Osteoblast (primary cell): ENCODE results near the gene GTF2A1. TPM values are rescaled to one million over a fixed set of nuclear protein-coding genes. Genes with fewer than 3 reads are reported as not detected.
A peak's percentile ranks its signal among the peaks of the same experiment; 100 is the strongest.

Experiments
- DNase-seq: peaks from one replicate; pipeline ENCODE4 v3.0.0; 2011; ENCODE audit warnings: low spot score, mixed read lengths; ENCODE audit not compliant: insufficient read length; ENCODE audit errors: missing footprints
- H2AFZ ChIP-seq: 2 replicates; pipeline ENCODE4 v1.6.0; 2011; ENCODE audit warnings: mild to moderate bottlenecking, low read length
- H3K27ac ChIP-seq: 2 replicates; pipeline ENCODE4 v1.5.1; 2011; ENCODE audit warnings: mild to moderate bottlenecking, low read depth, low read length, moderate library complexity
- H3K27me3 ChIP-seq: 2 replicates; pipeline ENCODE4 v1.6.0; 2012; ENCODE audit warnings: mild to moderate bottlenecking, control low read depth, inconsistent platforms, low read length, moderate library complexity; ENCODE audit not compliant: insufficient read depth
- H3K36me3 ChIP-seq: 2 replicates; pipeline ENCODE4 v1.5.1; 2011; ENCODE audit warnings: mild to moderate bottlenecking, low read length, control low read depth, moderate library complexity; ENCODE audit not compliant: insufficient read depth
- H3K4me1 ChIP-seq: 2 replicates; pipeline ENCODE4 v1.5.1; 2011; ENCODE audit warnings: mild to moderate bottlenecking, low read length, control low read depth, moderate library complexity; ENCODE audit not compliant: insufficient read depth
- H3K4me2 ChIP-seq: 2 replicates; pipeline ENCODE4 v1.6.0; 2011; ENCODE audit warnings: mild to moderate bottlenecking, low read length; ENCODE audit not compliant: insufficient read depth
- H3K4me3 ChIP-seq: fragments of 200-600 bp; sonication (generic); 3 replicates; pipeline ENCODE4 v1.5.1; 2012; ENCODE audit warnings: mild to moderate bottlenecking, low read length, inconsistent platforms; ENCODE audit not compliant: insufficient read depth
- H3K79me2 ChIP-seq: 2 replicates; pipeline ENCODE4 v1.6.0; 2012; ENCODE audit warnings: mild to moderate bottlenecking, low read length, control low read depth, inconsistent platforms; ENCODE audit not compliant: insufficient read depth
- H3K9me3 ChIP-seq: 2 replicates; pipeline ENCODE4 v1.5.1; 2011; ENCODE audit warnings: low read depth, low read length, control low read depth
- H4K20me1 ChIP-seq: 2 replicates; pipeline ENCODE4 v1.6.0; 2012; ENCODE audit warnings: mild to moderate bottlenecking, low read length, control low read depth; ENCODE audit not compliant: insufficient read depth
- CTCF ChIP-seq: IDR thresholded peaks from 2 replicates; pipeline ENCODE4 v1.5.1; 2011; ENCODE audit warnings: mild to moderate bottlenecking, low read depth, low read length, moderate library complexity; ENCODE audit errors: extremely low read depth
- total RNA-seq: library from RNA; depleted of rRNA; stranded (reverse); fragments of >200 nt; gene quantifications from 2 replicates; pipeline ENCODE4 v1.2.3, GENCODE V29; 2012

The GTF2A1 gene
- total RNA-seq, 1 donor, result 35.8 TPM

- no peak for TF ChIP-seq CTCF
These were observed 14.6 kb downstream of the GTF2A1 start for GRCh38 chr14:81206115-81206514.

GRCh38 chr14:81205639-81206038 is 15.1 kb downstream of the GTF2A1 start:
- Histone ChIP-seq H2AFZ (no peak overlapping the region), H3K4me3 (no peak overlapping the region), H3K36me3 (peaks cover 41% of the 10 kb centered on the region), H3K4me2 (no peak overlapping the region), H4K20me1 (peaks cover 6% of the 10 kb centered on the region), H3K27ac (no peak overlapping the region), H3K27me3 (no peaks in the 10 kb centered on the region), H3K4me1 (no peaks in the 10 kb centered on the region), H3K9me3 (no peaks in the 10 kb centered on the region), H3K79me2 (peaks cover 53% of the 10 kb centered on the region)
- TF ChIP-seq CTCF, result no peak
- no peak for DNase-seq

More at GRCh38 chr14:81206115-81206514, 14.6 kb downstream of the GTF2A1 start:
- DNase-seq, result no peak
- H4K20me1 ChIP-seq, result peaks cover 6% of the 10 kb centered on the region
- H3K9me3 ChIP-seq, result no peaks in the 10 kb centered on the region
- no peak overlapping the region for H3K27ac ChIP-seq
- H3K4me3 ChIP-seq, result no peak overlapping the region
- H3K27me3 ChIP-seq, result no peaks in the 10 kb centered on the region
- no peaks in the 10 kb centered on the region for H3K4me1 ChIP-seq
- peaks cover 40% of the 10 kb centered on the region for H3K36me3 ChIP-seq
- peaks cover 57% of the 10 kb centered on the region for H3K79me2 ChIP-seq
- H2AFZ ChIP-seq, result no peak overlapping the region
- no peak overlapping the region for H3K4me2 ChIP-seq

GRCh38 chr14:81200054-81200453 is 20.7 kb downstream of the GTF2A1 start:
- Histone ChIP-seq H3K4me2 (no peak overlapping the region), H3K4me3 (no peak overlapping the region), H3K27ac (no peak overlapping the region), H3K4me1 (no peaks in the 10 kb centered on the region), H3K27me3 (no peaks in the 10 kb centered on the region), H4K20me1 (peaks cover under 1% of the 10 kb centered on the region), H3K36me3 (peaks cover 48% of the 10 kb centered on the region), H3K9me3 (no peaks in the 10 kb centered on the region), H2AFZ (no peak overlapping the region), H3K79me2 (peaks cover 8% of the 10 kb centered on the region)
- DNase-seq, result peak; percentile 48
- TF ChIP-seq CTCF, result no peak

GRCh38 chr14:81199084-81199483 is 21.7 kb downstream of the GTF2A1 start:
- Histone ChIP-seq H3K4me1 (no peaks in the 10 kb centered on the region), H3K9me3 (no peaks in the 10 kb centered on the region), H2AFZ (no peak overlapping the region), H3K4me2 (no peak overlapping the region), H4K20me1 (no peaks in the 10 kb centered on the region), H3K27me3 (no peaks in the 10 kb centered on the region), H3K79me2 (peaks cover 3% of the 10 kb centered on the region), H3K4me3 (no peak overlapping the region), H3K27ac (no peak overlapping the region), H3K36me3 (peaks cover 47% of the 10 kb centered on the region)
- no peak for DNase-seq
- TF ChIP-seq CTCF, result no peak
